Measurements from ENCODE around the gene TLDC2.
A peak's percentile ranks its signal among the peaks of the same experiment; 100 is the strongest.
"Not testable (repeated sequence)": the region's sequence is repeated elsewhere in the genome, so short reads cannot be mapped to it uniquely, and the experiment has no call there.

TLDC2 gene

GRCh38 chr20:36927704-36928103 lies 51.8 kb downstream of the TLDC2 start:
- peaks cover 2% of the 10 kb centered on the region for H3K4me1 ChIP-seq (ENCODE audit: control insufficient read depth, insufficient read depth, low read depth, low read length)
- no peak overlapping the region for H3K27ac ChIP-seq (ENCODE audit: low read length, poor library complexity, severe bottlenecking)
- no peaks in the 10 kb centered on the region for H3K27me3 ChIP-seq (ENCODE audit: control insufficient read depth in 1 of 2, insufficient read depth in 1 of 2, low read length in 2 of 2)
- H2AFZ ChIP-seq (ENCODE audit: low read depth, low read length): no peak overlapping the region
- DNase-seq: no peak
- no peak overlapping the region for H3K4me3 ChIP-seq (ENCODE audit: insufficient read depth in 1 of 2, low read depth in 1 of 2, low read length in 2 of 2)
- no peak overlapping the region for H2AK5ac ChIP-seq (ENCODE audit: low read length, severe bottlenecking)
- H3K36me3 ChIP-seq (ENCODE audit: control insufficient read depth in 1 of 2, insufficient read depth in 2 of 2, low read depth in 1 of 2, low read length in 2 of 2): peaks cover 3 to 44% of the 10 kb centered on the region in 2 experiments
- no peak overlapping the region for H3K23ac ChIP-seq (ENCODE audit: low read length in 2 of 2)
- H4K91ac ChIP-seq (ENCODE audit: low read length): no peak overlapping the region
- no peak overlapping the region for H2BK15ac ChIP-seq (ENCODE audit: low read depth, poor library complexity, severe bottlenecking)
- no peak overlapping the region for H2BK5ac ChIP-seq (ENCODE audit: low read depth, low read length, poor library complexity, severe bottlenecking)
- 92% methylated on average over 1 of the region's 1 CpG for WGBS
- H3K18ac ChIP-seq (ENCODE audit: low read depth in 1 of 2, low read length in 2 of 2): no peak overlapping the region
- H3K4me2 ChIP-seq (ENCODE audit: low read length, poor library complexity, severe bottlenecking): no peak overlapping the region
- H3K14ac ChIP-seq (ENCODE audit: low read length in 2 of 2): no peak overlapping the region
- H3K4ac ChIP-seq (ENCODE audit: low read depth in 1 of 2, low read length in 2 of 2): no peak overlapping the region
- no peak overlapping the region for H2BK120ac ChIP-seq (ENCODE audit: low read depth, low read length)
- H3K9ac ChIP-seq (ENCODE audit: low read length): no peak overlapping the region
- H4K8ac ChIP-seq (ENCODE audit: low read length): no peak overlapping the region
- no peaks in the 10 kb centered on the region for H3K9me3 ChIP-seq (ENCODE audit: control insufficient read depth, low read length)
- no peaks in the 10 kb centered on the region for H3K79me1 ChIP-seq (replicated peaks; ENCODE audit: low read length, poor library complexity, severe bottlenecking)
- H2BK12ac ChIP-seq (ENCODE audit: low read length in 2 of 2): no peak overlapping the region

DNA sequence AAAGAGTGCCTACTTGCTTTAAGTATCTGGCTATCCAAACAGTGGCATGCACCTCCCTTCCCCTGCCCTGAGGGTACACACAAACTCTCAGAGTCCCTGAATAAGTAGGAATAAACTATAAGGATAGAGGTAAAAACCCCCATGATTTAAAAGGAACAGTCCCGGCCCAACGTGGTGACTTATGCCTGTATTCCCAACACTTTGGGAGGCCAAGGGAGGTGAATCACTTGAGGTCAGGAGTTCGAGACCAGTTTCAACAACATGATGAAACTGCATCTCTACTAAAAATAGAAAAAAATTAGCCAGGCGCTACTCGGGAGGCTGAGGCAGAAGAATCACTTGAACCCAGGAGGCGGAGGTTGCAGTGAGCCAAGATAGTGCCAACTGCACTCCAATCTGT lies 53.4 kb downstream of the TLDC2 start:
- H3K27ac ChIP-seq (ENCODE audit: low read length, poor library complexity, severe bottlenecking): no peak overlapping the region
- WGBS: 83% methylated on average over 6 of the region's 6 CpGs
- no peaks in the 10 kb centered on the region for H3K79me1 ChIP-seq (replicated peaks; ENCODE audit: low read length, poor library complexity, severe bottlenecking)
- no peak overlapping the region for H2AFZ ChIP-seq (ENCODE audit: low read depth, low read length)
- no peak overlapping the region for H3K23ac ChIP-seq (ENCODE audit: low read length in 2 of 2)
- DNase-seq: peak; percentile 51
- H3K9me3 ChIP-seq (ENCODE audit: control insufficient read depth, low read length): no peaks in the 10 kb centered on the region
- no peak overlapping the region for H3K4ac ChIP-seq (ENCODE audit: low read depth in 1 of 2, low read length in 2 of 2)
- peaks cover 3 to 45% of the 10 kb centered on the region in 2 experiments for H3K36me3 ChIP-seq (ENCODE audit: control insufficient read depth in 1 of 2, insufficient read depth in 2 of 2, low read depth in 1 of 2, low read length in 2 of 2)
- no peaks in the 10 kb centered on the region for H3K27me3 ChIP-seq (ENCODE audit: control insufficient read depth in 1 of 2, insufficient read depth in 1 of 2, low read length in 2 of 2)
- H2BK120ac ChIP-seq (ENCODE audit: low read depth, low read length): no peak overlapping the region
- no peaks in the 10 kb centered on the region for H3K4me1 ChIP-seq (ENCODE audit: control insufficient read depth, insufficient read depth, low read depth, low read length)
- no peak overlapping the region for H3K18ac ChIP-seq (ENCODE audit: low read depth in 1 of 2, low read length in 2 of 2)
- H2BK5ac ChIP-seq (ENCODE audit: low read depth, low read length, poor library complexity, severe bottlenecking): no peak overlapping the region
- no peak overlapping the region for H4K8ac ChIP-seq (ENCODE audit: low read length)
- no peak overlapping the region for H2BK12ac ChIP-seq (ENCODE audit: low read length in 2 of 2)
- peak overlapping the region; percentile 67 for H3K9ac ChIP-seq (ENCODE audit: low read length)
- H3K4me3 ChIP-seq (ENCODE audit: insufficient read depth in 1 of 2, low read depth in 1 of 2, low read length in 2 of 2): no peak overlapping the region
- no peak overlapping the region for H3K14ac ChIP-seq (ENCODE audit: low read length in 2 of 2)
- H2BK15ac ChIP-seq (ENCODE audit: low read depth, poor library complexity, severe bottlenecking): no peak overlapping the region
- H2AK5ac ChIP-seq (ENCODE audit: low read length, severe bottlenecking): no peak overlapping the region
- no peak overlapping the region for H3K4me2 ChIP-seq (ENCODE audit: low read length, poor library complexity, severe bottlenecking)
- no peak overlapping the region for H4K91ac ChIP-seq (ENCODE audit: low read length)

GRCh38 chr20:36929691-36930090 lies 53.8 kb downstream of the TLDC2 start:
- Histone ChIP-seq H2BK120ac (ENCODE audit: low read depth, low read length) (no peak overlapping the region), H2AFZ (ENCODE audit: low read depth, low read length) (no peak overlapping the region), H3K23ac (ENCODE audit: low read length in 2 of 2) (no peak overlapping the region), H3K14ac (ENCODE audit: low read length in 2 of 2) (no peak overlapping the region), H2BK12ac (ENCODE audit: low read length in 2 of 2) (no peak overlapping the region), H3K9me3 (ENCODE audit: control insufficient read depth, low read length) (no peaks in the 10 kb centered on the region), H4K8ac (ENCODE audit: low read length) (no peak overlapping the region), H3K36me3 (ENCODE audit: control insufficient read depth in 1 of 2, insufficient read depth in 2 of 2, low read depth in 1 of 2, low read length in 2 of 2) (peaks cover 3 to 47% of the 10 kb centered on the region in 2 experiments), H3K4me1 (ENCODE audit: control insufficient read depth, insufficient read depth, low read depth, low read length) (no peaks in the 10 kb centered on the region), H2BK15ac (ENCODE audit: low read depth, poor library complexity, severe bottlenecking) (no peak overlapping the region), H2AK5ac (ENCODE audit: low read length, severe bottlenecking) (no peak overlapping the region), H2BK5ac (ENCODE audit: low read depth, low read length, poor library complexity, severe bottlenecking) (no peak overlapping the region), H3K27me3 (ENCODE audit: control insufficient read depth in 1 of 2, insufficient read depth in 1 of 2, low read length in 2 of 2) (no peaks in the 10 kb centered on the region), H3K4me2 (ENCODE audit: low read length, poor library complexity, severe bottlenecking) (no peak overlapping the region), H3K9ac (ENCODE audit: low read length) (no peak overlapping the region), H3K27ac (ENCODE audit: low read length, poor library complexity, severe bottlenecking) (no peak overlapping the region), H3K79me1 (replicated peaks; ENCODE audit: low read length, poor library complexity, severe bottlenecking) (no peaks in the 10 kb centered on the region), H3K4ac (ENCODE audit: low read depth in 1 of 2, low read length in 2 of 2) (no peak overlapping the region), H4K91ac (ENCODE audit: low read length) (no peak overlapping the region), H3K18ac (ENCODE audit: low read depth in 1 of 2, low read length in 2 of 2) (no peak overlapping the region), H3K4me3 (ENCODE audit: insufficient read depth in 1 of 2, low read depth in 1 of 2, low read length in 2 of 2) (no peak overlapping the region)
- 95% methylated on average over 4 of the region's 6 CpGs for WGBS
- no peak for DNase-seq

DNA sequence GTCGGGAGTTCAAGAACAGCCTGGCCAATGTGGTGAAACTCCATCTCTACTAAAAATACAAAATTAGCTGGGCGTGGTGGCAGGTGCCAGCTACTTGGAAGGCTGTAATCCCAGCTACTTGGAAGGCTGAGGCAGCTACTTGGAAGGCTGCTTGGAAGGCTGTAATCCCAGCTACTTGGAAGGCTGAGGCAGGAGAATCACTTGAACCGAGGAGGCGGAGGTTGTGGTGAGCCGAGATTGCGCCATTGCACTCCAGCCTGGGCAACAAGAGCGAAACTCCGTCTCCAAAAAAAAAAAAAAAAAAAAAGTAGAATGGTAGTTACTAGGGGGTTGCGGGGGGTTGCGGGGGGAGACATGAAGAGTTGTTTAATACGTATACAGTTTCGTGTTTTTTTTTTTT lies 56.1 kb downstream of the TLDC2 start:
- H3K9me3 ChIP-seq (ENCODE audit: control insufficient read depth, low read length); H3K27ac ChIP-seq (ENCODE audit: low read length, poor library complexity, severe bottlenecking); H4K91ac ChIP-seq (ENCODE audit: low read length); H3K9ac ChIP-seq (ENCODE audit: low read length); H3K18ac ChIP-seq (ENCODE audit: low read depth in 1 of 2, low read length in 2 of 2); H4K8ac ChIP-seq (ENCODE audit: low read length); H2AK5ac ChIP-seq (ENCODE audit: low read length, severe bottlenecking); DNase-seq; H3K79me1 ChIP-seq (replicated peaks; ENCODE audit: low read length, poor library complexity, severe bottlenecking); H3K4me1 ChIP-seq (ENCODE audit: control insufficient read depth, insufficient read depth, low read depth, low read length); H3K23ac ChIP-seq (ENCODE audit: low read length in 2 of 2); H3K4ac ChIP-seq (ENCODE audit: low read depth in 1 of 2, low read length in 2 of 2); H3K4me2 ChIP-seq (ENCODE audit: low read length, poor library complexity, severe bottlenecking); H3K27me3 ChIP-seq (ENCODE audit: control insufficient read depth in 1 of 2, insufficient read depth in 1 of 2, low read length in 2 of 2); H2BK5ac ChIP-seq (ENCODE audit: low read depth, low read length, poor library complexity, severe bottlenecking); H2BK120ac ChIP-seq (ENCODE audit: low read depth, low read length); H2BK12ac ChIP-seq (ENCODE audit: low read length in 2 of 2); H3K4me3 ChIP-seq (ENCODE audit: insufficient read depth in 1 of 2, low read depth in 1 of 2, low read length in 2 of 2); H2BK15ac ChIP-seq (ENCODE audit: low read depth, poor library complexity, severe bottlenecking); H3K14ac ChIP-seq (ENCODE audit: low read length in 2 of 2); H2AFZ ChIP-seq (ENCODE audit: low read depth, low read length): not testable (repeated sequence)
- WGBS: 93% methylated on average over 11 of the region's 12 CpGs
- H3K36me3 ChIP-seq (ENCODE audit: control insufficient read depth in 1 of 2, insufficient read depth in 2 of 2, low read depth in 1 of 2, low read length in 2 of 2): peaks cover 3 to 43% of the 10 kb centered on the region in 2 experiments
